GM23248 (cell line): ENCODE results near the gene SGF29.

Experiments used
- EZH2 ChIP-seq: fragments of 200-600 bp; sonication (generic); IDR thresholded peaks from 2 replicates; pipeline ENCODE4 v1.6.1; 2018; ENCODE audit warnings: antibody characterized with exemption, mild to moderate bottlenecking; ENCODE audit not compliant: insufficient read depth, poor library complexity, severe bottlenecking
- EZH2phosphoT487 ChIP-seq: fragments of 200-600 bp; sonication (generic); IDR thresholded peaks from 2 replicates; pipeline ENCODE4 v1.6.1; 2018; ENCODE audit warnings: antibody characterized with exemption, moderate library complexity, mild to moderate bottlenecking, low read depth; ENCODE audit not compliant: insufficient read depth

DNA sequence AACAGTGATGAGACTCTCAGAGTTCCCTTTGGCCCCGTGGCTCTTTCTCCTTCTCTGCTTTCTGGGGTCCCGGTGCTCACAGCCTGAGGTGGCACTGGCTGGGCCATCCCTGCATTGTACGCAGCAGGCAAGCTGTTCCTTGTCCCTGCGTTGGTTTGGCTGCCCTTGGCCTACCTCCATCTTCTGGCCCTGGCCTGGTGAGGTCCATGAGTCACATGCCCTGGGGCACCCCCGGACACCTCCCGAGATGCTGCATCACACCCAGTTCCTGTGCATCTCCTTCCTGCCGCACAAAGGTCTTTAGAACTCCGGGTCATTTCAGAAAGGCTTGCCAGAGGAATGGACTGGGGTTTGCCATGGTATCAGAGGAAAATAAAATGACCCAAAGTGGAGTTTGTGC, 33.7 kb downstream of the SGF29 start:
- TF ChIP-seq EZH2 (no peak), EZH2phosphoT487 (no peak)
